NCI-H1092 treated with DMSO at 0.1 percent for 48 hours (cell line): ENCODE measurements around the gene SNED1.

Experiments
- DNase-seq: peaks from one replicate; lab custom pipeline; 2025; lab: John Stamatoyannopoulos, UW

SNED1 gene

DNA sequence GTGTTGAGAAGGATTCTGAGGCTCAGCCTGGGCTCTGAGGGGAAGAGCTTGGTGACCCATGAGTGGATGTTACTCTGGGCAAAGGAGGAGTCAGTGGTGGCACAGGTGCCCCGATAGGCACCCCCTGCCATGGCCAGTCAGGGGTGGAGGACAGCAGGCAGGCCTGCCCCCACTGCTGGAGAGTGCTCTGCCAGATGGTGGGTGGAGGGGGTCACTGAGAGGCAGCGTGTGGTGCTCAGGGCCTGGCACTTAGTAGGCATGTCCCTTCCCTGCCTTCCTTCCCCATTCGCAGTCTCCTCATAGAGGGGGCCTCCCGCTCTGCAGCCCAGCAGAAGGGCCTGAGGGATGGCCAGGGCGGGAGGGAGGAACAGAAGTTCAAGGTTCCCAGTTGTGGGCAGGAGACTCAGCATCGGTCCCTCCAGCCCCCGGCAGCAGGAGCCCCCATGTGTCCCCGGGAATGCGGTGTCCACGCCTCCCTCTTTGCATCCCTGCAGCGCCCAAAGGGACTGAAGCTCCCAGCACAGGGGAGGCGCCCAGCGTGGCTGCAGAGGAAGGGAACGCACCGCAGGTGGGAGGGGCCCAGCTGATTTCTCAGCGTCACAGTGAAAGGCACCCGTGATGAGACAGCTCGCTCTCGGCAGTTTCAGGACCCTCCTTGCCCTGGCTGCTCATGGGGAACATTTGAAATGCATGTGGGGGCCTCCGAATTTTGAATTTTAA is 5.7 kb upstream of the SNED1 start:
- DNase-seq, result no peak

DNA sequence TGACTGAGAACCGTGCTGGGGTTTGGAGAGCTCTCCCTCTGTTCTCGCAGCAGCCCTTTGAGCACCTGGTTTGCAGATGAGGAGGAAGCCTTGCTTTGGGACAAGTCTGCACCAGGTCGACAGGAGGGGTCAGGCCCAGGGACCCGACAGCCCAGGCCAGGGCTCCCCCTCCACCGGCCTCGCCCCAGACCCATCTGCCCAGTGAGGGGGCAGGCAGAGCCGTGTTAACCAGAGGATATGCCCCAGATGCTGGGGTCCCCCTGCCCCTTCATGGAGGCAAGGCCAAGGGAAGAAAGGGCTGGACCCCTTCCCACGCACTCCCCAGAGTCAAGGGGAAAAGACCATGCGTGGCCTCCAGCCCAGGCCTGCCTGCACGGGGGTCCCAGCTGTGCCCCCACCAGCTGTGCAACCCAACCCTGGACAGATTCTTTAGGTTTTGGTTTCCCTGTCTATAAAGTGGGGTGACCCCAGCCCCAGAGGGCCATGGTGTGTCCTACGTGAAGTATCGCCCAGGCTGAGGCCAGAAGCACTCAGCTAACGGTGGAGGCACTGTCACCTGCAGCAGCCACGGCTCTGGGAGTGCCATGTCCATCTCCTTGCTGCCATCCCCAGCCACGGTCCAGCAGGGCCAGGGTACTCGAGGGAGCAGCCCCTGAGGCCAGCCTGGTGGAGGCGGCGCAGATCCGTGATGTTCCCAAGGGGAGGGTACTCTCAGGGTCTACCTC is 4.8 kb upstream of the SNED1 start:
- no peak for DNase-seq

DNA sequence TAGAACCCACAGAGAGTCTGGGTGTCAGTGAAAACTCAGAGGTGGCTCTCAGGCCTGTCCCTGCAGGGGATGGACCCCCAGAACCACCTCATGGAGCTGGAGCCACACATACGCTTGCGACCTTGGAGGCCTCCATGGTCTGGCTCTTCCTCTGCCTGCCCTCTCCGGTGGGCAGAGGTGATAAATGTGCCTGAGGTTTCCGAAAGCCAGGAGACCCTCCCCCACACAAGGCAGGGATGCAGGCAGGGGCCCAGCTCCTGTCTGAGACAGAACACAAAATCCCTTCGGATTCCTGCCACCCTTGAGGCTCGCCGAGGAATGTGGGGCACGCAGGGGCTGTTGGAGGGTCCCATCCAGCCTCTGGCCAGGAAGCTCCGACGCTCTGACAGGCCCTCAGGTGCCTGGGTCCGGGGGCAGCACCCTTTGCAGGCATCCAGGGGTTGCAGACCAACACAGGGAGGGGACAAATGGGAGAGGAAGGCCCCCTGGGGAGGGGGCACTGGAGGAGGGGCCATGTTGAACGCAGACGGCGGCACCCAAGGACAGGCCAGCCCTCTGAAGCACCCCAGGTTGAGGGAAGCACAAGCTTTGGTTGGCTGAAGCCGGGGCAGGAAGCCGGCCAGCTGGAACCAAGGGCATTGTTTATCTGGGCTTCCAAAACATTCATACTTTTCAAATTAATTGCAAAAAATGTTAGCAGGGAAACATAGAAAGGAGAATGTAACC is 4.1 kb upstream of the SNED1 start:
- no peak for DNase-seq

DNA sequence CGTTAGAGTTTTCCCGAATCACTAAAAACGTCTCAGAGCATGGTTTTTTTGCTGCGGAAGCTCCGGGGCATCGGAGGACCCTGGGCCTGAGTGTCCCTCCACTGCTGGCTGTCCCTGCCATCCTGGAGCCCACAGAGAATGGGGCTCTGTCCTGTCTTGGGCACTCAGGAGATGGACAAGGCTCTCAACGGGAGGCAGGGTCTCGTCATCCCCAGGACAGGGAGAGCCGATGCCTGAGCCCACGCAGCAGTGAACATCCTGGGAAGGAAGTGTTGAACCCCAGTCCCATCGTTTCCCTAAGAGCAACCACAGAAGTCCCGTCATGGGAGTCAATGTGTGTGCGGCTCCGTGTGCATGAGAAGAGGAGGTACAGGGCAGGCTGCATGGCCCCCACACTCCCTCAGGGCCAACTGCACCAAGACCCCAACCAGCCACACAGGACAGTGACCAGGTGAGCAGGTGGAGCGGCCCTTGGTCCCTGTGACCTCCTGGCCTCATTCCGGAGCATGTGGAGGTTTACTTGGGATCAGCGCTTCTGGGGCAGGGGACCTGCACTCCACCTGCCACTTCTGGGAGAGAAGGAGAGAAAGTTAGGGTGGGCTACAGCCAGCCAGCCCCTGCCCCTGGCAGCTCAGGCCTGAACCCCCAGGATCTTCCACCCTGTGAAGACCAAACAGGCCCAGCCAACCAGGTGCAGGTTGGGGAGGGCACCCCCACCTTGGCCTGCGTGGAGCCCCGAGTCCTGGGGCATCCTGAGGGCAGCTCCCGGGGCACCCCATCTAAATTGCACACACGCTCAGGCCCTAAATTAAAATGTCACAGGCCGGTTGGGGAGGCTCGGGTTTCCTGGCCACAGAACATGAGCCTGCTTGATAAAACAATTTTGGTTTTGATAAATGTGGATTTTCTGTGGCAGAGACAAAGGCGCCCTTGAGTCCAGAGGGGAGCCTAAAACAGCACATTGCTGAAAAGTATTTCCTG is 3.1 kb upstream of the SNED1 start:
- DNase-seq, result no peak

DNA sequence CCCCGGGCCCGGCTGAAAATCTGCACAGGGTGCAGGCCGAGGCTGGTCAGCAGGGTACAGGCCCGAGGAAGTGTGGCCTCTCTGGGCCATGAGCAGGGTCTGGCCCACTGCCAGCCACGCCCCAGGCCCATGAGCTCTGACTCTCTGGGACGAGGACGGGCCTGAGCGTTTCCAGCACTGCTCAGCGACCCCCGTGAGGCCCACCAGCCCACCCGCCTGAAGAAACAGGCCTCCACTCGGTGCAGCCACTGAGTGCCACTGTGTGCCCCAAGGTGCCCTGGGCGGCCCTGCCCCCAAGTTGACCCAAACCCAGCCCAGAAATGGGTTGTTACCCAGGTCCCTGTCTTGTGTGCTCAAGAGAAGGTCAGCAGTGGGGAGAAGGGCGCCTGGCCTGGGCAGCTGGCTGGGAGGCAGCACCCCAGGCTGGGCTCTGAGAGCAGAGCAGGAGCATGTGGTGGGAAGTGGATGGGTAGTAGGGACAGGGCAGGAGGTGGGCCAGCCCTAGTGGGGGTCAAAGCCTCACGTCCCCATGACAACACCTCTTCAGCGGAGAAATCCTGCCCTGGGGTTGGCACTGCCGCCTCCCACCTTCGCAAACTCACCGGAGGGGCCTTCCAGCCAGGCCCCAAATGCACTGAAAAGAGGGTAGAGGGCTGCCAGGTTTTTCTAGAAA is 2.1 kb upstream of the SNED1 start:
- DNase-seq, result no peak

DNA sequence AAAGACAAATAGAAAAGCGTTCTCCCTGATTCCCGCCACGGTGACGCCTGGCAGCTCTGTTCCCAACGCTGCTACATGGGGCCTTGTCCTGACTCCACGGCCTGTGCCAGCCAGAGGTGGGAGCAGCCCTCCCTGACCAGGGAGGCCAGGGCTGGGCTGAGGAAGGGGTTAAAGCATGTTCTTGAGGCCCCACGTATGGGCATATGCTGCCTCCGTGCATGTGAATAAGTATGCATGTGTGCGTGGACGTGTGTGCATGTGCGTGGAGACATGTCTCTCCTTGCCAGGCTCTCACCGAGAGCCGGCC is 1.6 kb upstream of the SNED1 start:
- no peak for DNase-seq

DNA sequence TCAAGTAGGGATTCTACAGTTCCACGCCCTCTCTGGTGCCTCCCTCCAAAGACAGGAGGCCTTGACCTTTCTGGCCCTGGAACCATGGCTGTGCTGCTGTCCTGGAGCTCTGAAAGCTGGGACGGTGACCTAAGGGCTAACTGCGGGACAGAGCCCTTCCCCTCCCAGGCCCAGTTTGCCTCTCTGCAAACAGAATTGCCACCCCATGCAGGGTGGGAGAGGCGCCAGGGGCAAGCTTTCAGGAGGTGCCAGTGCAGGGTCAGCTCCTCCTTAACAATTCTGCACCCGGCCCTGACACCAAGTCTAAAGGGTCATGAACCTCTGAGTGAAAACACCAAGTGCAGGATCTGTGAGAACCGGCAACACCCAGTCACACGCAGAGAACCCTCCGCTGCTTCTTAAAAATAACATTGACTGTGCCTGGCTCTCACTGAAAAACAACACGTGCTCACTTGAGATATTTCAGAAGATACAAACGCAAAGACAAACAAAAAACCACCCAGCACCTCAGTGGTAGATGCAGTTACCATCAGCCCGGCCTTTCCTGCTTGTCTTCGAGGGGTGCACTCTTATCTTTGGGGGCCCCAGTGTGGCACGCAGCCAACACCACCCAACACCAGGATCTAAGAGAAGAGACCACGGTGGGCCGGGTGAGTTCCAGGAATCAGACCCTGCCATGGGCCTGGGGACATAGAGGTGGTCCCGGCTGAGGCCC is 1.1 kb upstream of the SNED1 start:
- DNase-seq, result no peak

DNA sequence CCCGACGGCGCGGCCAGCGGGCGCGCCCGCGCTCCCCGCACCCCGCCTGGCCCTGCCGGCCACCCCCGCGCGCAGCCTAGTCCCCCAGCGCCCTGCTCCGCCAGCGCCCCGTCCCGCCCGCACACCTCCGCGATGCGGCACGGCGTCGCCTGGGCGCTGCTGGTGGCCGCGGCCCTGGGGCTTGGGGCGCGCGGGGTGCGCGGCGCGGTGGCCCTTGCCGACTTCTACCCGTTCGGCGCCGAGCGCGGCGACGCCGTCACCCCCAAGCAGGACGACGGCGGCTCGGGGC is 232 bp downstream of the SNED1 start:
- DNase-seq, result no peak

DNA sequence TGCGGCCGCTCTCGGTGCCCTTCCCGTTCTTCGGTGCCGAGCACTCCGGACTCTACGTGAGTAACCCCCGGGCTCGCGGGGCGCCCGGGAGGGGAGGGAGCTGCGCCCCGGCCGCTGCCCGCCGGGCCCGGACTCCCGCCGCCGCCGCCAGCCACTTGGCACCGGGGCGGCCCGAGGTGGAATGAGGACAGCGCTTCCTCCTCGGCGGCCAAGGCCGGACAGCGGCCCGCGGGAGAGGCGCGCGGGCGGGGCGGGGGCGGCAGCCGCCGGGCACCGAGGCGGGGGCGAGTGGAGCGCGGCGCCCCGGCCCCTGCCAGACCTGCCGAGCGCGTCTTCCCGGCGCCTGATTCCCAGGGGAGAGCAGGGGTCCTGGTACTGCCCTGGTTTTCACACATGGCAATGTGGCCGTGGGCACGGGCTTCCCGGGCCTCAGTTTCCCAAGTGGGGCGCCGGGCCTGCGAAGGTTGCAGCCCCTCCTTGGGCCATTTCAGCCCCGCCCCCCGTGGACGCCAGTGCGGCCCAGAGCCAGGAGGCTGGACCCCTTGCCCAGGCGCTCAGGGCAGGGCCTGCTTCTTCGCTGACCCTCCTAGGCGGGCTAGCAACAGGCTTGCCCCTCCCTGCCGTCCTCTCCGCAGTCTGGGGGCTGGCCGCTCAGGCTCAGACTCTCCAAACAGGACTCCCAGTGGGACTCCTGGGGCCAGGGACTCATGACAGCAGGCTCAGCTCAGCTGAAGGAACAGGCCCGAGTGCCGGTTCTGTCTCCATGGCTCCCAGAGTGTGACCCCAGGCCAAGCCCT is 775 bp downstream of the SNED1 start:
- DNase-seq, result no peak

DNA sequence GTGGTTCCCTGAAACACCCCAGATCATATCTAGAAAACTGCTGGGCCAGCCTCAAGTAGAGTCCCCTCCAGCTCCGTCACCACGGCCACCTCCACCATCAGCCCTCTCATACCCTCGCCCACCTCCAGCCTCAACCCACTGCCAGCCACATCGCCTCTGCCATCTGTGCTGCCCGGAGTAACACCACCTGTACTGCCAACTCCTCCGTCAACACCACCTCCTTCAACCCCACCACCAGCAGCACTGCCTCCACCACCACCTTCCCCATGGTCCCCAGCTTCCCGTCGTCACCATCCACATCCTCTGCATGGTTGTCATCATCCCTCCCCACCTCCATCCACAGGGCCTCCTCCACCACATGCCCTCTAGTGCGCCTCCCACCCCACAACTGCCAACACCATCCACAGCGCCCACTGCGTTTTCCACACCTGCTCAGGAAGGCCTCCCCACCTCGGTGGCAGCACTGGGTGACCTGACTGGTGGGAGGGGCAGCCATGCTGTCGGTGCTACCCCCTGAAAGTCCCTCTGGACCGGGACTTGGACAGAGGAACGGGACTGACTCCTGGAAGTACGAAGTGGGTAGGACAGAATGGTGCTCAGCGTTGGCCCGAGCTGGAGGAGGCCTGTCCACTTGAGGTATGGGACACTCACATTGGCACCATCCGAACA is 1.6 kb downstream of the SNED1 start:
- no peak for DNase-seq

DNA sequence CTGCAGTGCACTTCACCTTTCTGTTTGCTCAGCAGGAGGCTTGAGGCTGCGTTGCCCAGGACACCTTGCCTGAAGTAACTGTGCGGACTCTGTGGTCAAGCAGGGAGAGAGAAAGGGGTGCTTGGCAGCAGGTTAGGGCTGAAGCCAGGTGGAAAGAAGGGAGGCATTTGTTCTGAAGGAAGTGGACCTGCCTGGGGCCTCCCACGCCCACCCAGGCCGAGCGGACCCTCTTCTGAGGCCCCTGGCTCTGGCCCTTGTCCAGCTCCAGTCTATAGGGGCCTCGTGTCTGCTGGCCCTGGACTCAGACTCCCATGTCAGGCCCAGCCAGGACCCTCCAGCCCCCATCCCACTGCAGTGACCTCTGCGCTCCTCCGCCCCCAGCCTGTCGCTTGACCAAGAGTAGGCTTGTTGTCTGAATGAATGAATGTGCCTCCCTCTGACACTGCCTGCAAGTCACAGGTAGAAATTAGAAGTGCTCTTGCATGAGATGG is 2.5 kb downstream of the SNED1 start:
- DNase-seq, result no peak

DNA sequence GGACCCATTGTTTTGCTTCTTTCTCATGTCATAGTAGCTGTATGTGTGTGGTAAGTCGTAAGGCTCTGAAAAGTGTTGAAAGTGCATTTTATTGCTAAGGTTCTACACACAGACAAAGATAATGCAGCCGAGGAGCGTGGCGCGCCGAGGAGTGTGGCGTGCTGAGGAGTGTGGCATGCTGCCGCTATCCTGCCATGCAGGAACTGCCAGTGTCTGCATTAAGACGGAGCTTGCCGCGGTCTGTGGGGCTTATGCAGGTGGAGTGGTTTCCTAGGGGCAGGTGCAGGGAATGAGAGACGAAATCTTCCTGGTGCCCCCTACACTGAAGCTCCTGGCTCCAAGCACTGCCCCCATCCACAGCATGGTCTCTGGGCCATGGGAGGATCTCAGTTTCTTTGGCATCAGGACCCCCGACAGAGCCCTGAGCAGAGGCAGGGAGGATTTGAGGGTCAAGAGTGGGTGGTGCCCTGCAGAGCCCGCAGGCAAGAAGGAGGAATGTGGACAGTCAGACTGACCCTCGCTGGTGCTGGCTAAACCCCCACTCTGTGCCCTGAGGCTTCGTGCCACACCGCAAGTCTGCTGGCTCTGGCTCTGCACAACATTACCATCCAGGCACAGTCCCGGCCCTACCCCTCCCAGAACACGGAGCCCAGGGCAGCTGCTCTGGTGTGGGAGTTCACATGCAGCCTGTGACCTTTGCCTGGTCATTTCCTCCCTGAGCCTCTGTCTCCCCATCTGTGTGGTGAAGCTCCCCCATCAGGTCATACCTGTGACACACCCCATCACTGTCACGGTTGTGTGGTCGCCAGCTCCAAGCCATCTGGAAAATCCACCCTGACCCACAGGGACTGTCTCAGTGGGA is 3.2 kb downstream of the SNED1 start:
- no peak for DNase-seq

DNA sequence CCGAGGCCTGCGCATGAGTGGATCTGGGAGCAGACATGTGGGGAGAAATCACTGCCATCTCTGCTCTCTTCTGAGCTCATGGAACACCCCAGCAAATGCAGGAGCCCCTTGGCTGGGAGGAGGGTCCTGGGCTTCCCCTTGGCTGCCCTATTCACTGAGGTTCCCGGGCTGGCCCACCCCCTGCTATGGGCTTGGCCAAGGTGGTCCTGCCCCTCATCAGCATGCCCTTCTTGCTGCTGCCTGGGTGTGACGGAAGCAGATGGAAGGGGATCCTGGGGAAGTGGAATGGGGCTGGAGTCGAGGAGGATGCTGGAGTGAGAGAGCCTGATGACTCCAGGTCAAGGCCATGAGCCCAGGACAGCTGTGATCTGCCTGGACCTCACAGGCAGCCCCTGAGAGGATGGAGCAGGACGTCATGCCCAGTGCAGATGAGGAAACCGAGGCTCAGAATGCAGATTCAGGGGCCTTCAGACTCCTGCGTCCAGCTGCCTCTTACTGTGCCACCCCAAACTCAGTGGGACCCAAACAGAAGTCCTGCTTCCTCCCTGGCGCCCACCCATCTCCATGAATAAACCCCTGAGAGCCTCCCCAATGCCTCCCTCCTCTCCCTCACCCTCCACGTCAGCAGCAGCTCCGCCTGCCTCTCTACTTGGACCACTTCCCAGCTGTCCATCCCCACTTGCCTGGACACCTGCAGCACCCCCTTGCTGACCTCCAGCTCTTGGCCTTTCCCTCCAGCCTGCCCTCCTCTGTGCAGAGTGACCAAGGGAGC is 4.0 kb downstream of the SNED1 start:
- DNase-seq, result no peak

DNA sequence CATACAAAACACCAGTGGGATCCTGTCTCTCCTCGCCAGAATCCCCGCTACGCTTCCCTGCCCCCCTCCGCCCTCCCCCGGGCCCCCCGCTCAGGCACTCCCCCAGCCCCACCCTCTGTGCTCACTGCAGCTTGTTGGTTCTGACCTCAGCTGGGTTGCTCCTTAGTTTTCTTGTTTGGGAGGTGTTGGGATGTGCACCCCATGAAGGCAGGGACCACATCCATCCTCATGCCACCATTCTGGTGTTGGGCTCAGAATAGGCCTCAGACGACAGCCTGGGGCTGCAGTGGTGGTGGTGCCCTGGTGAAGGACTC is 4.6 kb downstream of the SNED1 start:
- DNase-seq, result no peak

DNA sequence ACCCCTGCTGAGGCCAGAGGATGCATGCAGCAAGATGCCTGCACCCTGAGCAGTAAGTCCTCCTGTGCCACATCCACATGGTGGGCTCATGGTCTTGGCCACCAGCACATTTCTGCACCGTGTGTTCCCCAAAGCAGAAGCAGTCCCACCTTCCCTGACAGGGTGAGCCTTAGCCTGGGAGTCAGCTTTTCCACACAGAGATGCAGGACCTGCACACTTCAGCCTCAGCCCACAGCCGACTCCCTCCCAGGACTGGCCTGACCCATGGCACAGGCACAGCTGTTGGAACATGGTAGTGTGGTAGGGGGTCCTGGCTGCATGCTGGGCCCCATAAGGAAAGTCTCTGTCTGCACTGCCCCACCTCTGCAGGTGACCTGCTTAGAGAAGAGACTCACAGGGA is 5.0 kb downstream of the SNED1 start:
- no peak for DNase-seq

DNA sequence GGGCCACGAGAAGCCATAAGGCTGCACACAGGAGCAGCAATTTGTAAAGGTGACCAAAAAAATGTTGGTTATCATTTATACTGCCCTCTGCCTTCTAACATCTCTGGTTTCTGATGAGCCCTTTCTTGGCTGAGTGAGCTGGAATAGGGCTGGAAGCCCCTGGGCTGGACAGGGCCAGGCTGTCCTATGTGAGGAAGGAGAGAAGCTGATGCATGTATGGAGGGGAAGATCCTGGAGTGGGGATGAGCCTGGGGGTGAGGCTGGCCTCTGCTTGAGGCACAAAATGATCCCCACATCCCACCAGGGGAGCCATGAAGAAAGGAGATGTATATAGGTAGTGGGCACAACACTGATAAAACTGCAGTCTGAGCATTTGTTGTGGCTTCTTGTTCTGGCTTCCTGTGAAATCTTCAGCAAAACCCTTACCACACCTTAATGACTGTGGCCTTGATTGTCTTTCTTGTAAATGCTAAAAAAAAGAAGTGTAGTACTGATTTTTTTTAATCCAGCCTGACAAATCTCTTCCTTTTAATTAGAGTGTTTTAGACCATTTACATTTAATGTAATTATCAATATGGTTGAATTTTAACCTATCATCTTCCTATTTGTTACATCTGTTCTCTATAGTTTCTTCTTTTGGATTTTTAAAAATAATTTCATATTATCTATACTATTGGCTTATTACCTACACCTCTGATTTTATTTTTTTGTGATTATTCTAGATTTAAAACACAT is 5.6 kb downstream of the SNED1 start:
- no peak for DNase-seq

DNA sequence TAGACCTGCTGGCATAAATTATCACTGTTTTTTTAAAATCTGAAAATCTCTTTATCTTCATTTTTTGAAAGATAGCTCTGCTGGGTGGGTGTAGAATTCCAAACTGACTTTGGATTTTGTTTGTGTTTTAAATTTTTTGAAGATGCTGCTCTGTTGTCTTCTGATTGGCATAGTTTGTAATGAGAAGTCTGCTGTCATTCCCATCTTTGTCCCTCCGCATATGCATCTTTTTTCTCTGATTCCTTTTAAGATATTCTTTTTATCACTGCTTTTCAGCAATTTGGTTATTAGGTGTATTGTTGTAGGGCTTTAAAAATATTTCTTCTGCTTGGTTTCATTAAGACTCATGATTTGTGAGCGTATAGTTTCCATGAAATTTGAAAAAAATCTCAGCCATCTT is 7.2 kb downstream of the SNED1 start:
- DNase-seq, result no peak
